HCT116 (cell line): Measurements from ENCODE around the gene LRFN2. TPM values are rescaled to one million over a fixed set of nuclear protein-coding genes. Genes with fewer than 3 reads are reported as not detected.

Source experiments
- ATAC-seq: fragments of 200-7000 bp; cut with Tn5 transposase; 2 replicates; pipeline ENCODE4 v1.9.1; 2020; ENCODE audit warnings: mild to moderate bottlenecking, moderate library complexity
- BruUV-seq: library from RNA; stranded (reverse); fragments of 400-500 nt; replicated peaks from 2 replicates; lab custom pipeline; 2021; lab: Mats Ljungman, UMichigan
- CTCF ChIA-PET: fragments of 300-600 bp; sonication (Branson Sonifier 250); formaldehyde crosslinking; loops from one replicate; lab custom pipeline; 2021; ENCODE audit warnings: antibody characterized with exemption; lab: Charles Lee
- POLR2A ChIA-PET: fragments of 300-600, 350-600 bp; sonication (Branson Sonifier 250); formaldehyde crosslinking; loops from one replicate; lab custom pipeline; 2021; ENCODE audit warnings: antibody characterized with exemption; lab: Charles Lee
- RAD21 ChIA-PET, 2 experiments: fragments of 300-600 bp; sonication (Branson Sonifier 250); formaldehyde crosslinking; loops; one replicate each; lab custom pipeline; 2023; ENCODE audit warnings: low total read pairs in 2 of 2; ENCODE audit not compliant: uncharacterized antibody in 2 of 2, unreplicated experiment in 2 of 2, low non-redundant PET in 1 of 2; lab: Charles Lee
- DNase-seq: peaks from one replicate; pipeline ENCODE4 v3.0.0-alpha.2; 2010; ENCODE audit warnings: low read depth, low spot score
- H2AFZ ChIP-seq: fragments of 200-600 bp; shearing (Covaris generic), sonication (generic); 2 replicates; pipeline ENCODE4 v1.6.1; 2017; ENCODE audit warnings: low read depth, mixed run types, mixed read lengths, antibody characterized with exemption, low read length; ENCODE audit not compliant: poor library complexity, severe bottlenecking
- H3K27ac ChIP-seq: 2 replicates; pipeline ENCODE4 v1.5.1; 2012; ENCODE audit warnings: low read depth, low read length
- H3K27me3 ChIP-seq: fragments of 200-600 bp; sonication (generic); 2 replicates; pipeline ENCODE4 v1.6.1; 2016; ENCODE audit warnings: mixed run types, low read length, mixed read lengths; ENCODE audit not compliant: insufficient read depth
- H3K36me3 ChIP-seq, 2 experiments: fragments of 200-500 bp in 1 of 2; fragments of 200-600 bp in 1 of 2; sonication (Bioruptor generic) in 1 of 2; sonication (generic) in 1 of 2; 2 replicates each; pipeline versions ENCODE4 v1.5.1 to v1.6.1; 2014 to 2016; ENCODE audit warnings: low read length in 2 of 2, inconsistent platforms in 1 of 2, mixed read lengths in 1 of 2, mixed run types in 1 of 2; ENCODE audit not compliant: insufficient read depth in 2 of 2, control insufficient read depth in 1 of 2
- H3K4me1 ChIP-seq, 2 experiments: fragments of 200-600 bp in 1 of 2; sonication (generic) in 1 of 2; 2 replicates each; pipeline versions ENCODE4 v1.5.1 to v1.6.1; 2012 to 2017; ENCODE audit warnings: low read length in 2 of 2, inconsistent platforms in 1 of 2, mild to moderate bottlenecking in 1 of 2, mixed read lengths in 1 of 2, mixed run types in 1 of 2, moderate library complexity in 1 of 2; ENCODE audit not compliant: insufficient read depth in 2 of 2, control insufficient read depth in 1 of 2
- H3K4me2 ChIP-seq: fragments of 200-600 bp; sonication (generic); 2 replicates; pipeline ENCODE4 v1.6.1; 2017; ENCODE audit warnings: mixed run types, low read length, mixed read lengths
- H3K4me3 ChIP-seq, 2 experiments: fragments of 200-600 bp in 1 of 2; sonication (generic) in 1 of 2; replicated peaks in 1 of 2; 2 replicates each; pipeline ENCODE4 v1.5.1; 2011 to 2016; ENCODE audit warnings: low read length in 2 of 2, control low read depth in 1 of 2, low read depth in 1 of 2, mild to moderate bottlenecking in 1 of 2, mixed read lengths in 1 of 2, mixed run types in 1 of 2
- H3K79me2 ChIP-seq: fragments of 200-600 bp; sonication (generic); 2 replicates; pipeline ENCODE4 v1.6.1; 2017; ENCODE audit warnings: mild to moderate bottlenecking, mixed run types, low read length, moderate library complexity, mixed read lengths; ENCODE audit not compliant: insufficient read depth
- H3K9ac ChIP-seq: fragments of 200-600 bp; sonication (generic); 2 replicates; pipeline ENCODE4 v1.6.1; 2016; ENCODE audit warnings: low read length, mixed read lengths
- H3K9me2 ChIP-seq: fragments of 200-600 bp; sonication (generic), shearing (Covaris generic); 2 replicates; pipeline ENCODE4 v1.6.1; 2017; ENCODE audit warnings: mixed run types, mild to moderate bottlenecking, moderate library complexity; ENCODE audit not compliant: insufficient read depth
- H3K9me3 ChIP-seq, 2 experiments: fragments of 200-500 bp in 1 of 2; fragments of 200-600 bp in 1 of 2; sonication (Bioruptor generic) in 1 of 2; sonication (generic) in 1 of 2; 2 replicates each; pipeline ENCODE4 v1.6.1; 2014 to 2017; ENCODE audit warnings: low read length in 2 of 2, mixed read lengths in 2 of 2, inconsistent platforms in 1 of 2, low read depth in 1 of 2, mild to moderate bottlenecking in 1 of 2, mixed run types in 1 of 2, moderate library complexity in 1 of 2; ENCODE audit not compliant: control insufficient read depth in 1 of 2, insufficient read depth in 1 of 2
- H4K20me1 ChIP-seq: fragments of 200-600 bp; sonication (generic), shearing (Covaris generic); 2 replicates; pipeline ENCODE4 v1.6.1; 2017; ENCODE audit warnings: mixed run types, mild to moderate bottlenecking, moderate library complexity; ENCODE audit not compliant: insufficient read depth
- ATF3 ChIP-seq: IDR thresholded peaks from 2 replicates; pipeline ENCODE4 v1.6.1; 2012
- CBX3 ChIP-seq: IDR thresholded peaks from 2 replicates; pipeline ENCODE4 v1.6.1; 2012; ENCODE audit warnings: low read depth
- CEBPB ChIP-seq: IDR thresholded peaks from 2 replicates; pipeline ENCODE4 v1.6.1; 2012; ENCODE audit warnings: low read depth
- EGR1 ChIP-seq: IDR thresholded peaks from 2 replicates; pipeline ENCODE4 v1.6.1; 2012; ENCODE audit warnings: low read depth
- ELF1 ChIP-seq: IDR thresholded peaks from 2 replicates; pipeline ENCODE4 v1.6.1; 2012; ENCODE audit warnings: low read depth, borderline replicate concordance
- JUND ChIP-seq: IDR thresholded peaks from 2 replicates; pipeline ENCODE4 v1.6.1; 2012
- POLR2A ChIP-seq: IDR thresholded peaks from 2 replicates; pipeline ENCODE4 v1.7.0; 2011; ENCODE audit warnings: borderline replicate concordance; ENCODE audit not compliant: insufficient read depth, insufficient read length; ENCODE audit errors: extremely low read depth
- POLR2AphosphoS5 ChIP-seq: IDR thresholded peaks from 2 replicates; pipeline ENCODE4 v1.6.1; 2011; ENCODE audit warnings: mild to moderate bottlenecking, low read depth, low read length, moderate library complexity
- SIN3A ChIP-seq: IDR thresholded peaks from 2 replicates; pipeline ENCODE4 v1.6.1; 2012; ENCODE audit warnings: low read depth
- SP1 ChIP-seq: IDR thresholded peaks from 2 replicates; pipeline ENCODE4 v1.6.1; 2012; ENCODE audit warnings: low read depth
- YY1 ChIP-seq: IDR thresholded peaks from 2 replicates; pipeline ENCODE4 v1.6.1; 2011; ENCODE audit warnings: low read length, low read depth, moderate library complexity, mild to moderate bottlenecking; ENCODE audit not compliant: insufficient replicate concordance; ENCODE audit errors: extremely low read depth
- ZNF274 ChIP-seq: fragments of 200-500 bp; sonication (Bioruptor generic); IDR thresholded peaks from 2 replicates; pipeline ENCODE4 v1.6.1; 2014; ENCODE audit warnings: mild to moderate bottlenecking, low read depth, low read length, inconsistent platforms
- intact Hi-C: fragments of 100-400 bp; cut with micrococcal nuclease; formaldehyde crosslinking; loops from 2 replicates; pipeline ENCODE4 v1.10.0; 2022
- total RNA-seq: library from RNA; stranded (reverse); gene quantifications from one replicate; pipeline ENCODE4 v1.2.1, GENCODE V29; 2021; ENCODE audit not compliant: unreplicated experiment
- TF ChIP-seq, protein P1 (sequence below), 3 experiments: fragments of 200-600 bp in 1 of 3; sonication (generic) in 1 of 3; IDR thresholded peaks in 2 of 3; conservative IDR thresholded peaks in 1 of 3; 2 replicates each; pipeline ENCODE4 v1.5.1; 2012 to 2017; ENCODE audit warnings: low read depth in 2 of 3, low read length in 2 of 3, antibody characterized with exemption in 1 of 3, borderline replicate concordance in 1 of 3, control low read depth in 1 of 3, mild to moderate bottlenecking in 1 of 3, mixed read lengths in 1 of 3, mixed run types in 1 of 3, moderate library complexity in 1 of 3; ENCODE audit not compliant: insufficient read depth in 1 of 3

The LRFN2 gene
- total RNA-seq, 1 experiment from 2014 or later, result not detected

GRCh38 chr6:40417031-40417430, 170.1 kb downstream of the LRFN2 start:
- peaks cover 6% of the 10 kb centered on the region; the same call in 1 of the 2 replicates for H3K27me3 ChIP-seq
- no peak for ATAC-seq
- no peak for TF ChIP-seq YY1
- no peak for TF ChIP-seq POLR2A
- TF ChIP-seq CEBPB, result no peak
- TF ChIP-seq ZNF274, result no peak
- no peak for TF ChIP-seq EGR1
- no peak for TF ChIP-seq POLR2AphosphoS5

GRCh38 chr6:40414617-40415016, 172.5 kb downstream of the LRFN2 start:
- no TSS peak for BruUV-seq
- intact Hi-C loops, result no loop called here

More at GRCh38 chr6:40417031-40417430, 170.1 kb downstream of the LRFN2 start:
- Histone ChIP-seq H3K9ac (no peak overlapping the region), H3K9me2 (no peaks in the 10 kb centered on the region), H3K4me2 (no peak overlapping the region), H4K20me1 (no peaks in the 10 kb centered on the region), H3K36me3 (no peaks in the 10 kb centered on the region), H3K27ac (no peak overlapping the region), H3K4me1 (no peaks in the 10 kb centered on the region), H3K9me3 (no peaks in the 10 kb centered on the region), H3K4me3 (no peak overlapping the region), H2AFZ (no peak overlapping the region), H3K79me2 (no peaks in the 10 kb centered on the region)
- ChIA-PET CTCF (no interaction called here), POLR2A (no interaction called here), RAD21 (no interaction called here)
- intact Hi-C loops, result no loop called here
- no TSS peak for BruUV-seq
- DNase-seq, result no peak

More at GRCh38 chr6:40414617-40415016, 172.5 kb downstream of the LRFN2 start:
- Histone ChIP-seq H3K4me3 (no peak overlapping the region), H3K4me1 (peaks cover 0 to 5% of the 10 kb centered on the region in 2 experiments; a peak in 3 of 4 replicates), H3K36me3 (no peaks in the 10 kb centered on the region), H3K79me2 (no peaks in the 10 kb centered on the region), H4K20me1 (no peaks in the 10 kb centered on the region), H3K9ac (no peak overlapping the region), H3K9me3 (no peaks in the 10 kb centered on the region), H3K4me2 (no peak overlapping the region), H3K27me3 (0 out of 2 replicates have a peak, but pooled peaks cover 3% of the 10 kb centered on the region), H3K9me2 (no peaks in the 10 kb centered on the region), H2AFZ (no peak overlapping the region), H3K27ac (no peak overlapping the region)
- ATAC-seq, result no peak
- POLR2A ChIA-PET, result no interaction called here
- no peak for TF ChIP-seq SP1
- TF ChIP-seq, protein P1, sequence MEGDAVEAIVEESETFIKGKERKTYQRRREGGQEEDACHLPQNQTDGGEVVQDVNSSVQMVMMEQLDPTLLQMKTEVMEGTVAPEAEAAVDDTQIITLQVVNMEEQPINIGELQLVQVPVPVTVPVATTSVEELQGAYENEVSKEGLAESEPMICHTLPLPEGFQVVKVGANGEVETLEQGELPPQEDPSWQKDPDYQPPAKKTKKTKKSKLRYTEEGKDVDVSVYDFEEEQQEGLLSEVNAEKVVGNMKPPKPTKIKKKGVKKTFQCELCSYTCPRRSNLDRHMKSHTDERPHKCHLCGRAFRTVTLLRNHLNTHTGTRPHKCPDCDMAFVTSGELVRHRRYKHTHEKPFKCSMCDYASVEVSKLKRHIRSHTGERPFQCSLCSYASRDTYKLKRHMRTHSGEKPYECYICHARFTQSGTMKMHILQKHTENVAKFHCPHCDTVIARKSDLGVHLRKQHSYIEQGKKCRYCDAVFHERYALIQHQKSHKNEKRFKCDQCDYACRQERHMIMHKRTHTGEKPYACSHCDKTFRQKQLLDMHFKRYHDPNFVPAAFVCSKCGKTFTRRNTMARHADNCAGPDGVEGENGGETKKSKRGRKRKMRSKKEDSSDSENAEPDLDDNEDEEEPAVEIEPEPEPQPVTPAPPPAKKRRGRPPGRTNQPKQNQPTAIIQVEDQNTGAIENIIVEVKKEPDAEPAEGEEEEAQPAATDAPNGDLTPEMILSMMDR (IDR thresholded peaks at IDR 0.05 in 2 of 3, conservative IDR thresholded peaks at IDR 0.05 in 1 of 3; ENCODE audit: borderline replicate concordance in 1 of 3, insufficient read depth in 1 of 3, low read depth in 2 of 3, low read length in 2 of 3), result no peak
- no peak for TF ChIP-seq SIN3A
- no peak for TF ChIP-seq YY1
- TF ChIP-seq ATF3, result no peak
- TF ChIP-seq POLR2A, result no peak
- TF ChIP-seq JUND, result no peak
- no peak for TF ChIP-seq ELF1
- TF ChIP-seq CBX3, result no peak
- no peak for TF ChIP-seq ZNF274
- TF ChIP-seq EGR1, result no peak
- DNase-seq, result no peak
- CTCF ChIA-PET, result no interaction called here
- RAD21 ChIA-PET, result no interaction called here
